ENCODE results near the gene CREB3L2.
"Not testable (repeated sequence)": the region's sequence is repeated elsewhere in the genome, so short reads cannot be mapped to it uniquely, and the experiment has no call there.

The CREB3L2 gene

GRCh38 chr7:138001529-138002095 is at the start of gene CREB3L2:
TSS of gene CREB3L2 (minus strand) at chr7:138002086. CDS start at chr7:138001705, 381 bp downstream.
- Histone ChIP-seq H3K9ac (ENCODE audit: low read depth, low read length) (peak within 1 kb of the TSS; percentile 80), H3K36me3 (ENCODE audit: insufficient read depth, low read length) (no peaks in the 10 kb centered on the region; the same call in 1 of the 2 replicates), H3K9me3 (ENCODE audit: control insufficient read depth, insufficient read depth, low read length) (no peaks in the 10 kb centered on the region), H3K4me1 (ENCODE audit: insufficient read depth, low read length) (peaks cover 8% of the 10 kb centered on the region; the same call in 1 of the 2 replicates)

- no peak overlapping the region for H3K9ac ChIP-seq (ENCODE audit: low read depth, low read length)
- H3K9me3 ChIP-seq (ENCODE audit: control insufficient read depth, insufficient read depth, low read length): no peaks in the 10 kb centered on the region
- H3K36me3 ChIP-seq (ENCODE audit: insufficient read depth, low read length): no peaks in the 10 kb centered on the region
- H3K4me1 ChIP-seq (ENCODE audit: insufficient read depth, low read length): no peaks in the 10 kb centered on the region
These were observed 47.7 kb upstream of the CREB3L2 start for GRCh38 chr7:138049505-138050116.

GRCh38 chr7:138047907-138048306 is 46.0 kb upstream of the CREB3L2 start:
- Histone ChIP-seq H3K4me1 (ENCODE audit: insufficient read depth, low read length) (no peaks in the 10 kb centered on the region), H3K9ac (ENCODE audit: low read depth, low read length) (no peak overlapping the region), H3K36me3 (ENCODE audit: insufficient read depth, low read length) (no peaks in the 10 kb centered on the region), H3K9me3 (ENCODE audit: control insufficient read depth, insufficient read depth, low read length) (no peaks in the 10 kb centered on the region; the same call in none of the 2 replicates)

- H3K36me3 ChIP-seq (ENCODE audit: insufficient read depth, low read length): no peaks in the 10 kb centered on the region
- H3K4me1 ChIP-seq (ENCODE audit: insufficient read depth, low read length): no peaks in the 10 kb centered on the region
- no peak overlapping the region for H3K9ac ChIP-seq (ENCODE audit: low read depth, low read length)
- H3K9me3 ChIP-seq (ENCODE audit: control insufficient read depth, insufficient read depth, low read length): no peaks in the 10 kb centered on the region; the same call in none of the 2 replicates
These were observed 43.0 kb upstream of the CREB3L2 start for GRCh38 chr7:138044897-138045296.

- H3K9ac ChIP-seq (ENCODE audit: low read depth, low read length); H3K36me3 ChIP-seq (ENCODE audit: insufficient read depth, low read length); H3K4me1 ChIP-seq (ENCODE audit: insufficient read depth, low read length); H3K9me3 ChIP-seq (ENCODE audit: control insufficient read depth, insufficient read depth, low read length): not testable (repeated sequence)
These were observed 38.2 kb upstream of the CREB3L2 start for GRCh38 chr7:138040063-138040462.

- peaks cover 17% of the 10 kb centered on the region; the same call in 1 of the 2 replicates for H3K9me3 ChIP-seq (ENCODE audit: control insufficient read depth, insufficient read depth, low read length)
- H3K9ac ChIP-seq (ENCODE audit: low read depth, low read length): no peak overlapping the region
These were observed 34.2 kb upstream of the CREB3L2 start for GRCh38 chr7:138036135-138036534.

GRCh38 chr7:138033241-138033640 is 31.4 kb upstream of the CREB3L2 start:
- Histone ChIP-seq H3K9ac (ENCODE audit: low read depth, low read length) (no peak overlapping the region), H3K9me3 (ENCODE audit: control insufficient read depth, insufficient read depth, low read length) (peaks cover 17% of the 10 kb centered on the region; the same call in 1 of the 2 replicates), H3K36me3 (ENCODE audit: insufficient read depth, low read length) (no peaks in the 10 kb centered on the region), H3K4me1 (ENCODE audit: insufficient read depth, low read length) (no peaks in the 10 kb centered on the region)

More at GRCh38 chr7:138036135-138036534, 34.2 kb upstream of the CREB3L2 start:
- Histone ChIP-seq H3K4me1 (ENCODE audit: insufficient read depth, low read length) (no peaks in the 10 kb centered on the region), H3K36me3 (ENCODE audit: insufficient read depth, low read length) (no peaks in the 10 kb centered on the region)

- H3K4me1 ChIP-seq (ENCODE audit: insufficient read depth, low read length): no peaks in the 10 kb centered on the region
These were observed 30.9 kb upstream of the CREB3L2 start for GRCh38 chr7:138032770-138033169.

GRCh38 chr7:138032186-138032585 is 30.3 kb upstream of the CREB3L2 start:
- H3K36me3 ChIP-seq (ENCODE audit: insufficient read depth, low read length): no peaks in the 10 kb centered on the region
- H3K9ac ChIP-seq (ENCODE audit: low read depth, low read length): no peak overlapping the region
- no peaks in the 10 kb centered on the region for H3K4me1 ChIP-seq (ENCODE audit: insufficient read depth, low read length)
- H3K9me3 ChIP-seq (ENCODE audit: control insufficient read depth, insufficient read depth, low read length): peaks cover 19% of the 10 kb centered on the region; the same call in 1 of the 2 replicates

More at GRCh38 chr7:138032770-138033169, 30.9 kb upstream of the CREB3L2 start:
- H3K36me3 ChIP-seq (ENCODE audit: insufficient read depth, low read length): no peaks in the 10 kb centered on the region
- peaks cover 19% of the 10 kb centered on the region; the same call in 1 of the 2 replicates for H3K9me3 ChIP-seq (ENCODE audit: control insufficient read depth, insufficient read depth, low read length)
- H3K9ac ChIP-seq (ENCODE audit: low read depth, low read length): no peak overlapping the region

GRCh38 chr7:138030679-138031351 is 28.9 kb upstream of the CREB3L2 start:
- Histone ChIP-seq H3K36me3 (ENCODE audit: insufficient read depth, low read length) (no peaks in the 10 kb centered on the region), H3K9ac (ENCODE audit: low read depth, low read length) (no peak overlapping the region), H3K4me1 (ENCODE audit: insufficient read depth, low read length) (peaks cover 5% of the 10 kb centered on the region; the same call in 1 of the 2 replicates), H3K9me3 (ENCODE audit: control insufficient read depth, insufficient read depth, low read length) (peaks cover 20% of the 10 kb centered on the region; the same call in 1 of the 2 replicates)

- H3K36me3 ChIP-seq (ENCODE audit: insufficient read depth, low read length): no peaks in the 10 kb centered on the region
- H3K4me1 ChIP-seq (ENCODE audit: insufficient read depth, low read length): peaks cover 5% of the 10 kb centered on the region; the same call in 1 of the 2 replicates
- peaks cover 22% of the 10 kb centered on the region for H3K9me3 ChIP-seq (ENCODE audit: control insufficient read depth, insufficient read depth, low read length)
- no peak overlapping the region for H3K9ac ChIP-seq (ENCODE audit: low read depth, low read length)
These were observed 28.1 kb upstream of the CREB3L2 start for GRCh38 chr7:138029941-138030340.

- H3K9ac ChIP-seq (ENCODE audit: low read depth, low read length): no peak overlapping the region
- H3K9me3 ChIP-seq (ENCODE audit: control insufficient read depth, insufficient read depth, low read length): peaks cover 23% of the 10 kb centered on the region
- H3K4me1 ChIP-seq (ENCODE audit: insufficient read depth, low read length): peaks cover 5% of the 10 kb centered on the region; the same call in 1 of the 2 replicates
- no peaks in the 10 kb centered on the region for H3K36me3 ChIP-seq (ENCODE audit: insufficient read depth, low read length)
These were observed 27.2 kb upstream of the CREB3L2 start for GRCh38 chr7:138029126-138029525.

GRCh38 chr7:138027100-138027499 is 25.2 kb upstream of the CREB3L2 start:
- H3K36me3 ChIP-seq (ENCODE audit: insufficient read depth, low read length): no peaks in the 10 kb centered on the region
- H3K4me1 ChIP-seq (ENCODE audit: insufficient read depth, low read length): peaks cover 5% of the 10 kb centered on the region; the same call in 1 of the 2 replicates
- H3K9me3 ChIP-seq (ENCODE audit: control insufficient read depth, insufficient read depth, low read length): peaks cover 20% of the 10 kb centered on the region
- H3K9ac ChIP-seq (ENCODE audit: low read depth, low read length): no peak overlapping the region

GRCh38 chr7:138025215-138026186 is 23.6 kb upstream of the CREB3L2 start:
- no peaks in the 10 kb centered on the region for H3K36me3 ChIP-seq (ENCODE audit: insufficient read depth, low read length)
- peaks cover 20% of the 10 kb centered on the region for H3K9me3 ChIP-seq (ENCODE audit: control insufficient read depth, insufficient read depth, low read length)
- no peak overlapping the region for H3K9ac ChIP-seq (ENCODE audit: low read depth, low read length)
- H3K4me1 ChIP-seq (ENCODE audit: insufficient read depth, low read length): peaks cover 5% of the 10 kb centered on the region; the same call in 1 of the 2 replicates
